K562 (cell line): ENCODE measurements around the gene SPAG17.

Experiments used
- ARID1B ChIP-seq: fragments of 450-650 bp; IDR thresholded peaks from 2 replicates; pipeline ENCODE4 v1.6.1; 2016; ENCODE audit warnings: antibody characterized with exemption, mild to moderate bottlenecking, inconsistent platforms
- CTCF ChIP-seq, 3 experiments: IDR thresholded peaks in 2 of 3; conservative IDR thresholded peaks in 1 of 3; 2 replicates each; pipeline ENCODE4 v1.5.1; 2011 to 2012; ENCODE audit warnings: low read length in 3 of 3, mild to moderate bottlenecking in 3 of 3, control low read depth in 2 of 3, improper control_type of control experiment in 1 of 3, inconsistent platforms in 1 of 3, low read depth in 1 of 3, mixed read lengths in 1 of 3, moderate library complexity in 1 of 3; ENCODE audit not compliant: insufficient read depth in 2 of 3
- GATA2 ChIP-seq: sonication (generic); formaldehyde crosslinking; IDR thresholded peaks from 2 replicates; pipeline ENCODE4 v1.4.0; 2020; ENCODE audit warnings: mild to moderate bottlenecking, missing genetic modification reagents
- PHF8 ChIP-seq: fragments of 200-600 bp; sonication (generic); IDR thresholded peaks from 2 replicates; pipeline ENCODE4 v1.6.1; 2012; ENCODE audit warnings: mixed run types, mild to moderate bottlenecking, inconsistent platforms, low read length, moderate library complexity, borderline replicate concordance
- SAP30 ChIP-seq: fragments of 200-600 bp; sonication (generic); IDR thresholded peaks from 2 replicates; pipeline ENCODE4 v1.6.1; 2012; ENCODE audit warnings: borderline replicate concordance, low read depth, mild to moderate bottlenecking, moderate library complexity, low read length, control low read depth, inconsistent platforms; ENCODE audit not compliant: insufficient read depth, poor library complexity, severe bottlenecking
- TF ChIP-seq, protein P1 (sequence below): fragments of 450-650 bp; IDR thresholded peaks from 2 replicates; pipeline ENCODE4 v1.6.1; 2017; ENCODE audit warnings: antibody characterized with exemption, mild to moderate bottlenecking

- TF ChIP-seq GATA2, result no peak
- no peak for TF ChIP-seq SAP30
- TF ChIP-seq PHF8, result no peak
- TF ChIP-seq ARID1B, result no peak
- TF ChIP-seq CTCF (IDR thresholded peaks at IDR 0.05 in 2 of 3, conservative IDR thresholded peaks at IDR 0.05 in 1 of 3; ENCODE audit: insufficient read depth in 2 of 3, low read depth in 1 of 3, low read length in 3 of 3), result no peak
- TF ChIP-seq, protein P1, sequence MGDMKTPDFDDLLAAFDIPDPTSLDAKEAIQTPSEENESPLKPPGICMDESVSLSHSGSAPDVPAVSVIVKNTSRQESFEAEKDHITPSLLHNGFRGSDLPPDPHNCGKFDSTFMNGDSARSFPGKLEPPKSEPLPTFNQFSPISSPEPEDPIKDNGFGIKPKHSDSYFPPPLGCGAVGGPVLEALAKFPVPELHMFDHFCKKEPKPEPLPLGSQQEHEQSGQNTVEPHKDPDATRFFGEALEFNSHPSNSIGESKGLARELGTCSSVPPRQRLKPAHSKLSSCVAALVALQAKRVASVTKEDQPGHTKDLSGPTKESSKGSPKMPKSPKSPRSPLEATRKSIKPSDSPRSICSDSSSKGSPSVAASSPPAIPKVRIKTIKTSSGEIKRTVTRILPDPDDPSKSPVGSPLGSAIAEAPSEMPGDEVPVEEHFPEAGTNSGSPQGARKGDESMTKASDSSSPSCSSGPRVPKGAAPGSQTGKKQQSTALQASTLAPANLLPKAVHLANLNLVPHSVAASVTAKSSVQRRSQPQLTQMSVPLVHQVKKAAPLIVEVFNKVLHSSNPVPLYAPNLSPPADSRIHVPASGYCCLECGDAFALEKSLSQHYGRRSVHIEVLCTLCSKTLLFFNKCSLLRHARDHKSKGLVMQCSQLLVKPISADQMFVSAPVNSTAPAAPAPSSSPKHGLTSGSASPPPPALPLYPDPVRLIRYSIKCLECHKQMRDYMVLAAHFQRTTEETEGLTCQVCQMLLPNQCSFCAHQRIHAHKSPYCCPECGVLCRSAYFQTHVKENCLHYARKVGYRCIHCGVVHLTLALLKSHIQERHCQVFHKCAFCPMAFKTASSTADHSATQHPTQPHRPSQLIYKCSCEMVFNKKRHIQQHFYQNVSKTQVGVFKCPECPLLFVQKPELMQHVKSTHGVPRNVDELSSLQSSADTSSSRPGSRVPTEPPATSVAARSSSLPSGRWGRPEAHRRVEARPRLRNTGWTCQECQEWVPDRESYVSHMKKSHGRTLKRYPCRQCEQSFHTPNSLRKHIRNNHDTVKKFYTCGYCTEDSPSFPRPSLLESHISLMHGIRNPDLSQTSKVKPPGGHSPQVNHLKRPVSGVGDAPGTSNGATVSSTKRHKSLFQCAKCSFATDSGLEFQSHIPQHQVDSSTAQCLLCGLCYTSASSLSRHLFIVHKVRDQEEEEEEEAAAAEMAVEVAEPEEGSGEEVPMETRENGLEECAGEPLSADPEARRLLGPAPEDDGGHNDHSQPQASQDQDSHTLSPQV, result no peak
These were observed 220.6 kb downstream of the SPAG17 start for GRCh38 chr1:117964290-117965038.
